Activated naive CD4-positive, alpha-beta T cell treated with anti-CD3 and anti-CD28 coated beads, Interleukin-2, amount 10 ng/mL, durations not matched to agents 7 days and 5 days (primary cell): ENCODE measurements around the gene MOK.

ENCODE experiments used
- CTCF ChIA-PET: fragments of 350-600 bp; sonication (Branson Sonifier 250); formaldehyde crosslinking; loops from one replicate; lab custom pipeline; 2021; ENCODE audit warnings: antibody characterized with exemption; lab: Charles Lee
- DNase-seq: peaks from one replicate; pipeline ENCODE4 v3.0.0-alpha.2; 2020
- H3K27ac Mint-ChIP-seq: one replicate; pipeline ENCODE4 v1.8.0; 2021; ENCODE audit warnings: mild to moderate bottlenecking, moderate library complexity, mixed read lengths
- H3K27me3 Mint-ChIP-seq: one replicate; pipeline ENCODE4 v1.8.0; 2021; ENCODE audit warnings: mild to moderate bottlenecking, mixed read lengths
- H3K36me3 Mint-ChIP-seq: one replicate; pipeline ENCODE4 v1.8.0; 2021; ENCODE audit warnings: mixed read lengths
- H3K4me1 Mint-ChIP-seq: one replicate; pipeline ENCODE4 v1.8.0; 2021; ENCODE audit warnings: mixed read lengths
- H3K4me3 Mint-ChIP-seq: one replicate; pipeline ENCODE4 v1.8.0; 2021; ENCODE audit warnings: mild to moderate bottlenecking, moderate library complexity, mixed read lengths
- H3K9me3 Mint-ChIP-seq: one replicate; pipeline ENCODE4 v1.8.0; 2021; ENCODE audit warnings: mixed read lengths

The MOK gene

GRCh38 chr14:102196902-102197230 is 108.1 kb downstream of the MOK start:
- no peak overlapping the region for H3K27ac Mint-ChIP-seq
- H3K36me3 Mint-ChIP-seq: peaks cover 41% of the 10 kb centered on the region
- CTCF ChIA-PET: no interaction called here
- no peaks in the 10 kb centered on the region for H3K9me3 Mint-ChIP-seq
- H3K4me1 Mint-ChIP-seq: peaks cover 48% of the 10 kb centered on the region
- DNase-seq: no peak
- H3K27me3 Mint-ChIP-seq: no peaks in the 10 kb centered on the region
- H3K4me3 Mint-ChIP-seq: no peak overlapping the region

GRCh38 chr14:102196039-102196901 is 108.7 kb downstream of the MOK start:
- peaks cover 43% of the 10 kb centered on the region for H3K4me1 Mint-ChIP-seq
- H3K4me3 Mint-ChIP-seq: no peak overlapping the region
- no peaks in the 10 kb centered on the region for H3K27me3 Mint-ChIP-seq
- no peak overlapping the region for H3K27ac Mint-ChIP-seq
- CTCF ChIA-PET: no interaction called here
- peaks cover 41% of the 10 kb centered on the region for H3K36me3 Mint-ChIP-seq
- no peak for DNase-seq
- no peaks in the 10 kb centered on the region for H3K9me3 Mint-ChIP-seq

GRCh38 chr14:102195446-102195845 is 109.5 kb downstream of the MOK start:
- CTCF ChIA-PET: no interaction called here
- Mint-ChIP-seq H3K4me3 (no peak overlapping the region), H3K4me1 (peaks cover 37% of the 10 kb centered on the region), H3K36me3 (peaks cover 41% of the 10 kb centered on the region), H3K9me3 (no peaks in the 10 kb centered on the region), H3K27ac (no peak overlapping the region), H3K27me3 (no peaks in the 10 kb centered on the region)
- DNase-seq: no peak

GRCh38 chr14:102194856-102195255 is 110.1 kb downstream of the MOK start:
- no peak for DNase-seq
- Mint-ChIP-seq H3K9me3 (no peaks in the 10 kb centered on the region), H3K27me3 (no peaks in the 10 kb centered on the region), H3K4me3 (no peak overlapping the region), H3K4me1 (peaks cover 33% of the 10 kb centered on the region), H3K27ac (no peak overlapping the region), H3K36me3 (peaks cover 37% of the 10 kb centered on the region)
- CTCF ChIA-PET: no interaction called here

GRCh38 chr14:102192840-102193502 is 112.0 kb downstream of the MOK start:
- peak overlapping the region; percentile 68 for H3K27ac Mint-ChIP-seq
- peaks cover 24% of the 10 kb centered on the region for H3K36me3 Mint-ChIP-seq
- DNase-seq: no peak
- CTCF ChIA-PET: interaction anchor here (0.6 kb wide), 1 partner anchor 62 kb away, joined by 3 read pairs; no protein-coding TSS in a partner anchor
- no peak overlapping the region for H3K4me3 Mint-ChIP-seq
- no peaks in the 10 kb centered on the region for H3K27me3 Mint-ChIP-seq
- H3K4me1 Mint-ChIP-seq: peaks cover 20% of the 10 kb centered on the region
- no peaks in the 10 kb centered on the region for H3K9me3 Mint-ChIP-seq

GRCh38 chr14:102189874-102190273 is 115.1 kb downstream of the MOK start:
- CTCF ChIA-PET: no interaction called here
- no peak for DNase-seq
- Mint-ChIP-seq H3K4me3 (no peak overlapping the region), H3K27ac (no peak overlapping the region), H3K36me3 (peaks cover 1% of the 10 kb centered on the region), H3K27me3 (no peaks in the 10 kb centered on the region), H3K4me1 (peaks cover 11% of the 10 kb centered on the region), H3K9me3 (no peaks in the 10 kb centered on the region)

- no peaks in the 10 kb centered on the region for H3K27me3 Mint-ChIP-seq
- peaks cover 9% of the 10 kb centered on the region for H3K4me1 Mint-ChIP-seq
- H3K4me3 Mint-ChIP-seq: no peak overlapping the region
- H3K36me3 Mint-ChIP-seq: no peaks in the 10 kb centered on the region
- no peaks in the 10 kb centered on the region for H3K9me3 Mint-ChIP-seq
- no peak overlapping the region for H3K27ac Mint-ChIP-seq
- CTCF ChIA-PET: no interaction called here
- DNase-seq: no peak
These were observed 116.8 kb downstream of the MOK start for GRCh38 chr14:102188187-102188586.

GRCh38 chr14:102187568-102188001 is 117.4 kb downstream of the MOK start:
- no peaks in the 10 kb centered on the region for H3K27me3 Mint-ChIP-seq
- no peak for DNase-seq
- H3K27ac Mint-ChIP-seq: no peak overlapping the region
- no peaks in the 10 kb centered on the region for H3K36me3 Mint-ChIP-seq
- H3K4me3 Mint-ChIP-seq: no peak overlapping the region
- peaks cover 9% of the 10 kb centered on the region for H3K4me1 Mint-ChIP-seq
- no peaks in the 10 kb centered on the region for H3K9me3 Mint-ChIP-seq
- CTCF ChIA-PET: no interaction called here

- Mint-ChIP-seq H3K9me3 (no peaks in the 10 kb centered on the region), H3K36me3 (no peaks in the 10 kb centered on the region), H3K27me3 (no peaks in the 10 kb centered on the region), H3K4me1 (peaks cover 9% of the 10 kb centered on the region), H3K27ac (no peak overlapping the region), H3K4me3 (no peak overlapping the region)
- no peak for DNase-seq
- CTCF ChIA-PET: no interaction called here
These were observed 117.9 kb downstream of the MOK start for GRCh38 chr14:102187044-102187443.

- no peak for DNase-seq
- no peak overlapping the region for H3K27ac Mint-ChIP-seq
- no peak overlapping the region for H3K4me3 Mint-ChIP-seq
- H3K36me3 Mint-ChIP-seq: no peaks in the 10 kb centered on the region
- H3K9me3 Mint-ChIP-seq: no peaks in the 10 kb centered on the region
- CTCF ChIA-PET: no interaction called here
- peaks cover 4% of the 10 kb centered on the region for H3K4me1 Mint-ChIP-seq
- H3K27me3 Mint-ChIP-seq: no peaks in the 10 kb centered on the region
These were observed 119.6 kb downstream of the MOK start for GRCh38 chr14:102185360-102185759.

- DNase-seq: no peak
- Mint-ChIP-seq H3K4me1 (peaks cover 3% of the 10 kb centered on the region), H3K27me3 (no peaks in the 10 kb centered on the region), H3K9me3 (no peaks in the 10 kb centered on the region), H3K4me3 (no peak overlapping the region), H3K36me3 (no peaks in the 10 kb centered on the region), H3K27ac (no peak overlapping the region)
- CTCF ChIA-PET: no interaction called here
These were observed 120.5 kb downstream of the MOK start for GRCh38 chr14:102184316-102185035.

GRCh38 chr14:102183886-102184285 is 121.1 kb downstream of the MOK start:
- H3K27ac Mint-ChIP-seq: no peak overlapping the region
- H3K27me3 Mint-ChIP-seq: no peaks in the 10 kb centered on the region
- no peak for DNase-seq
- no peaks in the 10 kb centered on the region for H3K9me3 Mint-ChIP-seq
- H3K36me3 Mint-ChIP-seq: no peaks in the 10 kb centered on the region
- H3K4me1 Mint-ChIP-seq: peaks cover 3% of the 10 kb centered on the region
- CTCF ChIA-PET: no interaction called here
- no peak overlapping the region for H3K4me3 Mint-ChIP-seq

- Mint-ChIP-seq H3K36me3 (no peaks in the 10 kb centered on the region), H3K9me3 (no peaks in the 10 kb centered on the region), H3K4me3 (no peak overlapping the region), H3K27ac (no peak overlapping the region), H3K4me1 (peaks cover 3% of the 10 kb centered on the region), H3K27me3 (no peaks in the 10 kb centered on the region)
- CTCF ChIA-PET: no interaction called here
- DNase-seq: no peak
These were observed 121.9 kb downstream of the MOK start for GRCh38 chr14:102182936-102183619.

GRCh38 chr14:102182190-102182589 is 122.8 kb downstream of the MOK start:
- Mint-ChIP-seq H3K27ac (no peak overlapping the region), H3K27me3 (no peaks in the 10 kb centered on the region), H3K4me3 (no peak overlapping the region), H3K9me3 (no peaks in the 10 kb centered on the region), H3K36me3 (peaks cover 3% of the 10 kb centered on the region), H3K4me1 (peaks cover 3% of the 10 kb centered on the region)
- CTCF ChIA-PET: no interaction called here
- DNase-seq: no peak
